ENCODE data around the gene PPBP. TPM values are rescaled to one million over a fixed set of nuclear protein-coding genes. Genes with fewer than 3 reads are reported as not detected.

PPBP gene
- under 1 TPM in 1 of 2 donors, not detected in 1; 0.14 TPM for polyA plus RNA-seq

- no peaks in the 10 kb centered on the region for H3K9me3 ChIP-seq (ENCODE audit: control insufficient read depth in 2 of 2, insufficient read depth in 1 of 2, low read depth in 1 of 2, low read length in 1 of 2)
- no peak within 1 kb of the TSS for H3K27ac ChIP-seq (ENCODE audit: low read depth in 2 of 2, low read length in 1 of 2)
- no peak within 1 kb of the TSS for H3K4me3 ChIP-seq (ENCODE audit: low read depth in 1 of 2, low read length in 2 of 2)
- 77 to 83% methylated on average over 2 of the region's 2 CpGs for WGBS, 2 donors
- H3K27me3 ChIP-seq (ENCODE audit: control insufficient read depth in 1 of 2, insufficient read depth in 2 of 2, low read length in 2 of 2), result no peaks in the 10 kb centered on the region
- no peaks in the 10 kb centered on the region for H3K4me1 ChIP-seq (ENCODE audit: control insufficient read depth in 2 of 2, insufficient read depth in 2 of 2, low read length in 1 of 2)
- no peaks in the 10 kb centered on the region for H3K36me3 ChIP-seq (ENCODE audit: control insufficient read depth in 2 of 2, insufficient read depth in 2 of 2, low read length in 1 of 2)
Observed at GRCh38 chr4:73988061-73988460, at the start of gene PPBP. Gene PPBP, minus strand, starts transcription at chr4:73988190. Its CDS starts 87 bp downstream, at chr4:73988103.

- WGBS, 2 donors, result 49 to 53% methylated on average over 4 of the region's 4 CpGs
- Histone ChIP-seq H3K36me3 (ENCODE audit: control insufficient read depth in 2 of 2, insufficient read depth in 2 of 2, low read length in 1 of 2) (no peaks in the 10 kb centered on the region), H3K27me3 (ENCODE audit: control insufficient read depth in 1 of 2, insufficient read depth in 2 of 2, low read length in 2 of 2) (no peaks in the 10 kb centered on the region), H3K4me1 (ENCODE audit: control insufficient read depth in 2 of 2, insufficient read depth in 2 of 2, low read length in 1 of 2) (no peaks in the 10 kb centered on the region), H3K4me3 (ENCODE audit: low read depth in 1 of 2, low read length in 2 of 2) (peak overlapping the region in 1 of 2 donors; percentile 73), H3K9me3 (ENCODE audit: control insufficient read depth in 2 of 2, insufficient read depth in 1 of 2, low read depth in 1 of 2, low read length in 1 of 2) (no peaks in the 10 kb centered on the region), H3K27ac (ENCODE audit: low read depth in 2 of 2, low read length in 1 of 2) (no peak overlapping the region)
Observed at GRCh38 chr4:74037076-74037955, 49.3 kb upstream of the PPBP start.

GRCh38 chr4:74033739-74034138 lies 45.7 kb upstream of the PPBP start:
- no peak overlapping the region for H3K27ac ChIP-seq (ENCODE audit: low read depth in 2 of 2, low read length in 1 of 2)
- no peaks in the 10 kb centered on the region for H3K4me1 ChIP-seq (ENCODE audit: control insufficient read depth in 2 of 2, insufficient read depth in 2 of 2, low read length in 1 of 2)
- H3K36me3 ChIP-seq (ENCODE audit: control insufficient read depth in 2 of 2, insufficient read depth in 2 of 2, low read length in 1 of 2), result no peaks in the 10 kb centered on the region
- H3K4me3 ChIP-seq (ENCODE audit: low read depth in 1 of 2, low read length in 2 of 2), result no peak overlapping the region
- H3K27me3 ChIP-seq (ENCODE audit: control insufficient read depth in 1 of 2, insufficient read depth in 2 of 2, low read length in 2 of 2), result no peaks in the 10 kb centered on the region
- no peaks in the 10 kb centered on the region for H3K9me3 ChIP-seq (ENCODE audit: control insufficient read depth in 2 of 2, insufficient read depth in 1 of 2, low read depth in 1 of 2, low read length in 1 of 2)

- Histone ChIP-seq H3K4me1 (ENCODE audit: control insufficient read depth in 2 of 2, insufficient read depth in 2 of 2, low read length in 1 of 2) (no peaks in the 10 kb centered on the region), H3K36me3 (ENCODE audit: control insufficient read depth in 2 of 2, insufficient read depth in 2 of 2, low read length in 1 of 2) (no peaks in the 10 kb centered on the region), H3K27me3 (ENCODE audit: control insufficient read depth in 1 of 2, insufficient read depth in 2 of 2, low read length in 2 of 2) (no peaks in the 10 kb centered on the region), H3K27ac (ENCODE audit: low read depth in 2 of 2, low read length in 1 of 2) (no peak overlapping the region), H3K4me3 (ENCODE audit: low read depth in 1 of 2, low read length in 2 of 2) (no peak overlapping the region), H3K9me3 (ENCODE audit: control insufficient read depth in 2 of 2, insufficient read depth in 1 of 2, low read depth in 1 of 2, low read length in 1 of 2) (no peaks in the 10 kb centered on the region)
Observed at GRCh38 chr4:74032064-74032463, 44.1 kb upstream of the PPBP start.

GRCh38 chr4:74031576-74031975 lies 43.6 kb upstream of the PPBP start:
- H3K4me3 ChIP-seq (ENCODE audit: low read depth in 1 of 2, low read length in 2 of 2), result no peak overlapping the region
- no peaks in the 10 kb centered on the region for H3K27me3 ChIP-seq (ENCODE audit: control insufficient read depth in 1 of 2, insufficient read depth in 2 of 2, low read length in 2 of 2)
- no peaks in the 10 kb centered on the region for H3K4me1 ChIP-seq (ENCODE audit: control insufficient read depth in 2 of 2, insufficient read depth in 2 of 2, low read length in 1 of 2)
- no peaks in the 10 kb centered on the region for H3K36me3 ChIP-seq (ENCODE audit: control insufficient read depth in 2 of 2, insufficient read depth in 2 of 2, low read length in 1 of 2)
- H3K27ac ChIP-seq (ENCODE audit: low read depth in 2 of 2, low read length in 1 of 2), result no peak overlapping the region
- H3K9me3 ChIP-seq (ENCODE audit: control insufficient read depth in 2 of 2, insufficient read depth in 1 of 2, low read depth in 1 of 2, low read length in 1 of 2), result no peaks in the 10 kb centered on the region

- no peaks in the 10 kb centered on the region for H3K4me1 ChIP-seq (ENCODE audit: control insufficient read depth in 2 of 2, insufficient read depth in 2 of 2, low read length in 1 of 2)
- H3K4me3 ChIP-seq (ENCODE audit: low read depth in 1 of 2, low read length in 2 of 2), result no peak overlapping the region
- H3K9me3 ChIP-seq (ENCODE audit: control insufficient read depth in 2 of 2, insufficient read depth in 1 of 2, low read depth in 1 of 2, low read length in 1 of 2), result no peaks in the 10 kb centered on the region
- H3K36me3 ChIP-seq (ENCODE audit: control insufficient read depth in 2 of 2, insufficient read depth in 2 of 2, low read length in 1 of 2), result no peaks in the 10 kb centered on the region
- H3K27me3 ChIP-seq (ENCODE audit: control insufficient read depth in 1 of 2, insufficient read depth in 2 of 2, low read length in 2 of 2), result no peaks in the 10 kb centered on the region
- no peak overlapping the region for H3K27ac ChIP-seq (ENCODE audit: low read depth in 2 of 2, low read length in 1 of 2)
Observed at GRCh38 chr4:74030285-74030684, 42.3 kb upstream of the PPBP start.

GRCh38 chr4:74028504-74028903 lies 40.5 kb upstream of the PPBP start:
- WGBS, 2 donors, result 24 to 48% methylated on average over 1 of the region's 1 CpG

GRCh38 chr4:74023709-74024108 lies 35.7 kb upstream of the PPBP start:
- Histone ChIP-seq H3K27ac (ENCODE audit: low read depth in 2 of 2, low read length in 1 of 2) (no peak overlapping the region), H3K4me1 (ENCODE audit: control insufficient read depth in 2 of 2, insufficient read depth in 2 of 2, low read length in 1 of 2) (no peaks in the 10 kb centered on the region), H3K9me3 (ENCODE audit: control insufficient read depth in 2 of 2, insufficient read depth in 1 of 2, low read depth in 1 of 2, low read length in 1 of 2) (no peaks in the 10 kb centered on the region), H3K27me3 (ENCODE audit: control insufficient read depth in 1 of 2, insufficient read depth in 2 of 2, low read length in 2 of 2) (no peaks in the 10 kb centered on the region), H3K4me3 (ENCODE audit: low read depth in 1 of 2, low read length in 2 of 2) (no peak overlapping the region), H3K36me3 (ENCODE audit: control insufficient read depth in 2 of 2, insufficient read depth in 2 of 2, low read length in 1 of 2) (no peaks in the 10 kb centered on the region)
- 75 to 83% methylated on average over 2 of the region's 2 CpGs for WGBS, 2 donors

More at GRCh38 chr4:74028504-74028903, 40.5 kb upstream of the PPBP start:
- H3K36me3 ChIP-seq (ENCODE audit: control insufficient read depth in 2 of 2, insufficient read depth in 2 of 2, low read length in 1 of 2), result no peaks in the 10 kb centered on the region
- no peak overlapping the region for H3K4me3 ChIP-seq (ENCODE audit: low read depth in 1 of 2, low read length in 2 of 2)
- H3K4me1 ChIP-seq (ENCODE audit: control insufficient read depth in 2 of 2, insufficient read depth in 2 of 2, low read length in 1 of 2), result no peaks in the 10 kb centered on the region
- no peak overlapping the region for H3K27ac ChIP-seq (ENCODE audit: low read depth in 2 of 2, low read length in 1 of 2)
- no peaks in the 10 kb centered on the region for H3K9me3 ChIP-seq (ENCODE audit: control insufficient read depth in 2 of 2, insufficient read depth in 1 of 2, low read depth in 1 of 2, low read length in 1 of 2)
- H3K27me3 ChIP-seq (ENCODE audit: control insufficient read depth in 1 of 2, insufficient read depth in 2 of 2, low read length in 2 of 2), result no peaks in the 10 kb centered on the region

GRCh38 chr4:74021601-74022000 lies 33.6 kb upstream of the PPBP start:
- 66 to 71% methylated on average over 2 of the region's 2 CpGs for WGBS, 2 donors
- H3K36me3 ChIP-seq (ENCODE audit: control insufficient read depth in 2 of 2, insufficient read depth in 2 of 2, low read length in 1 of 2), result no peaks in the 10 kb centered on the region
- H3K27ac ChIP-seq (ENCODE audit: low read depth in 2 of 2, low read length in 1 of 2), result no peak overlapping the region
- H3K4me1 ChIP-seq (ENCODE audit: control insufficient read depth in 2 of 2, insufficient read depth in 2 of 2, low read length in 1 of 2), result no peaks in the 10 kb centered on the region
- H3K4me3 ChIP-seq (ENCODE audit: low read depth in 1 of 2, low read length in 2 of 2), result no peak overlapping the region
- no peaks in the 10 kb centered on the region for H3K9me3 ChIP-seq (ENCODE audit: control insufficient read depth in 2 of 2, insufficient read depth in 1 of 2, low read depth in 1 of 2, low read length in 1 of 2)
- no peaks in the 10 kb centered on the region for H3K27me3 ChIP-seq (ENCODE audit: control insufficient read depth in 1 of 2, insufficient read depth in 2 of 2, low read length in 2 of 2)

- H3K36me3 ChIP-seq (ENCODE audit: control insufficient read depth in 2 of 2, insufficient read depth in 2 of 2, low read length in 1 of 2), result no peaks in the 10 kb centered on the region
- no peak overlapping the region for H3K4me3 ChIP-seq (ENCODE audit: low read depth in 1 of 2, low read length in 2 of 2)
- H3K27me3 ChIP-seq (ENCODE audit: control insufficient read depth in 1 of 2, insufficient read depth in 2 of 2, low read length in 2 of 2), result no peaks in the 10 kb centered on the region
- H3K27ac ChIP-seq (ENCODE audit: low read depth in 2 of 2, low read length in 1 of 2), result no peak overlapping the region
- H3K9me3 ChIP-seq (ENCODE audit: control insufficient read depth in 2 of 2, insufficient read depth in 1 of 2, low read depth in 1 of 2, low read length in 1 of 2), result no peaks in the 10 kb centered on the region
- no peaks in the 10 kb centered on the region for H3K4me1 ChIP-seq (ENCODE audit: control insufficient read depth in 2 of 2, insufficient read depth in 2 of 2, low read length in 1 of 2)
- 64 to 71% methylated on average over 3 of the region's 3 CpGs for WGBS, 2 donors
Observed at GRCh38 chr4:74018771-74019170, 30.8 kb upstream of the PPBP start.
